ENCODE results near the gene RABGAP1.

RABGAP1 gene

GRCh38 chr9:123059472-123060220 lies 118.8 kb downstream of the RABGAP1 start:
- Histone ChIP-seq H3K4me1 (ENCODE audit: control insufficient read depth, insufficient read depth, low read length) (peaks cover 14% of the 10 kb centered on the region), H3K9me3 (ENCODE audit: control insufficient read depth, insufficient read depth, low read length) (no peaks in the 10 kb centered on the region), H3K9ac (ENCODE audit: low read depth, low read length) (no peak overlapping the region), H3K36me3 (ENCODE audit: control insufficient read depth, insufficient read depth, low read length) (no peaks in the 10 kb centered on the region), H3K4me3 (ENCODE audit: low read depth, low read length) (no peak overlapping the region), H3K27me3 (ENCODE audit: control insufficient read depth, insufficient read depth, low read length) (no peaks in the 10 kb centered on the region)

GRCh38 chr9:123061216-123061615 lies 120.4 kb downstream of the RABGAP1 start:
- peaks cover 8% of the 10 kb centered on the region for H3K4me1 ChIP-seq (ENCODE audit: control insufficient read depth, insufficient read depth, low read length)
- H3K9me3 ChIP-seq (ENCODE audit: control insufficient read depth, insufficient read depth, low read length) = no peaks in the 10 kb centered on the region
- H3K36me3 ChIP-seq (ENCODE audit: control insufficient read depth, insufficient read depth, low read length) = no peaks in the 10 kb centered on the region
- no peak overlapping the region for H3K9ac ChIP-seq (ENCODE audit: low read depth, low read length)
- H3K4me3 ChIP-seq (ENCODE audit: low read depth, low read length) = no peak overlapping the region
- no peaks in the 10 kb centered on the region for H3K27me3 ChIP-seq (ENCODE audit: control insufficient read depth, insufficient read depth, low read length)

- H3K36me3 ChIP-seq (ENCODE audit: control insufficient read depth, insufficient read depth, low read length) = peaks cover 3% of the 10 kb centered on the region
- H3K27me3 ChIP-seq (ENCODE audit: control insufficient read depth, insufficient read depth, low read length) = no peaks in the 10 kb centered on the region
- H3K4me1 ChIP-seq (ENCODE audit: control insufficient read depth, insufficient read depth, low read length) = peaks cover 8% of the 10 kb centered on the region
- H3K9ac ChIP-seq (ENCODE audit: low read depth, low read length) = no peak overlapping the region
- H3K9me3 ChIP-seq (ENCODE audit: control insufficient read depth, insufficient read depth, low read length) = no peaks in the 10 kb centered on the region
- H3K4me3 ChIP-seq (ENCODE audit: low read depth, low read length) = no peak overlapping the region
Measured at GRCh38 chr9:123062351-123063176, 121.7 kb downstream of the RABGAP1 start.

GRCh38 chr9:123063177-123063598 lies 122.4 kb downstream of the RABGAP1 start:
- H3K9me3 ChIP-seq (ENCODE audit: control insufficient read depth, insufficient read depth, low read length) = no peaks in the 10 kb centered on the region
- H3K4me1 ChIP-seq (ENCODE audit: control insufficient read depth, insufficient read depth, low read length) = peaks cover 8% of the 10 kb centered on the region
- H3K4me3 ChIP-seq (ENCODE audit: low read depth, low read length) = no peak overlapping the region
- H3K9ac ChIP-seq (ENCODE audit: low read depth, low read length) = no peak overlapping the region
- H3K36me3 ChIP-seq (ENCODE audit: control insufficient read depth, insufficient read depth, low read length) = peaks cover 3% of the 10 kb centered on the region
- no peaks in the 10 kb centered on the region for H3K27me3 ChIP-seq (ENCODE audit: control insufficient read depth, insufficient read depth, low read length)

DNA sequence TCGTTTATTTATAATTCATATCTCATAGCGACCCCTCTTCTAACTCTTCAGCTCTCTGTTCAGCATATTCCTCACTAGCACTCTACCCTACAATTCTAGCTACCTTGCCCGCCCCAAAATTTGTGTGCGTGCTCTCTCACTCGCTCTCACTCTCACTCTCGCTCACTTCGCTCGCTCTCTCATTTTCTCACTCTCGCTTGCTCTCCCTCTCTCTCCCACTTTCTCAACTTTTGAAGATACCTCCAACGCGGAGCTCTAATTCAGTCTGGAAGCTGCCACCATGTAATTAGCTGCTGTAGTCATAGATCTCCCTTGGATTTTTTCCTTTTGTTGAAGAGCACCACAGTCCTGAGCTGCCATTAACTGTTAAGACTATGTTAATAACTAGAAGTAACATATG lies 123.1 kb downstream of the RABGAP1 start:
- H3K9ac ChIP-seq (ENCODE audit: low read depth, low read length) = no peak overlapping the region
- peaks cover 8% of the 10 kb centered on the region for H3K4me1 ChIP-seq (ENCODE audit: control insufficient read depth, insufficient read depth, low read length)
- H3K36me3 ChIP-seq (ENCODE audit: control insufficient read depth, insufficient read depth, low read length) = peaks cover 3% of the 10 kb centered on the region

GRCh38 chr9:123064716-123065115 lies 123.9 kb downstream of the RABGAP1 start:
- no peaks in the 10 kb centered on the region for H3K27me3 ChIP-seq (ENCODE audit: control insufficient read depth, insufficient read depth, low read length)
- no peak overlapping the region for H3K4me3 ChIP-seq (ENCODE audit: low read depth, low read length)
- peaks cover 3% of the 10 kb centered on the region for H3K36me3 ChIP-seq (ENCODE audit: control insufficient read depth, insufficient read depth, low read length)
- no peak overlapping the region for H3K9ac ChIP-seq (ENCODE audit: low read depth, low read length)
- H3K9me3 ChIP-seq (ENCODE audit: control insufficient read depth, insufficient read depth, low read length) = no peaks in the 10 kb centered on the region
- H3K4me1 ChIP-seq (ENCODE audit: control insufficient read depth, insufficient read depth, low read length) = peaks cover 8% of the 10 kb centered on the region

More for the DNA sequence above, 123.1 kb downstream of the RABGAP1 start:
- Histone ChIP-seq H3K9me3 (ENCODE audit: control insufficient read depth, insufficient read depth, low read length) (no peaks in the 10 kb centered on the region), H3K27me3 (ENCODE audit: control insufficient read depth, insufficient read depth, low read length) (no peaks in the 10 kb centered on the region), H3K4me3 (ENCODE audit: low read depth, low read length) (no peak overlapping the region)

DNA sequence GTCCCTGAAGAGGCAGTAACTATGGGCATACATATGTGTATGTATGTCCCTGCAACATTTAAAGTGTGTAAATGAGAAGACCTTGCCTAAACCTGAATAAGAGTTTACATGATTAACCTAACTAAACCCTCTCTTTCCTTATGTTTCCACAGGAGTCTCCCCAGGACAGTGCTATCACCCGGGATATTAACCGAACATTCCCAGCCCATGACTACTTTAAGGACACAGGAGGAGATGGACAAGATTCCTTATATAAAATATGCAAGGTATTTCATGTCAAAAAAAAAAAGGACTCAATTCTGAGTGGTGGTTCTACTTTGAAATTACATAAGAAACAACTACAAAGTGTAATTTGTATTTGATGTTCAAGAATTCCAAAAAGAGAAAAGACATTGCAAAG lies 124.4 kb downstream of the RABGAP1 start:
- H3K9ac ChIP-seq (ENCODE audit: low read depth, low read length) = no peak overlapping the region
- H3K4me1 ChIP-seq (ENCODE audit: control insufficient read depth, insufficient read depth, low read length) = peaks cover 8% of the 10 kb centered on the region
- no peak overlapping the region for H3K4me3 ChIP-seq (ENCODE audit: low read depth, low read length)
- H3K36me3 ChIP-seq (ENCODE audit: control insufficient read depth, insufficient read depth, low read length) = peaks cover 3% of the 10 kb centered on the region
- H3K9me3 ChIP-seq (ENCODE audit: control insufficient read depth, insufficient read depth, low read length) = no peaks in the 10 kb centered on the region
- no peaks in the 10 kb centered on the region for H3K27me3 ChIP-seq (ENCODE audit: control insufficient read depth, insufficient read depth, low read length)

- peaks cover 3% of the 10 kb centered on the region for H3K36me3 ChIP-seq (ENCODE audit: control insufficient read depth, insufficient read depth, low read length)
- H3K9me3 ChIP-seq (ENCODE audit: control insufficient read depth, insufficient read depth, low read length) = no peaks in the 10 kb centered on the region
- H3K9ac ChIP-seq (ENCODE audit: low read depth, low read length) = no peak overlapping the region
- H3K27me3 ChIP-seq (ENCODE audit: control insufficient read depth, insufficient read depth, low read length) = no peaks in the 10 kb centered on the region
- H3K4me1 ChIP-seq (ENCODE audit: control insufficient read depth, insufficient read depth, low read length) = peaks cover 16% of the 10 kb centered on the region
- no peak overlapping the region for H3K4me3 ChIP-seq (ENCODE audit: low read depth, low read length)
Measured at GRCh38 chr9:123067136-123067535, 126.3 kb downstream of the RABGAP1 start.

GRCh38 chr9:123069010-123069481 lies 128.2 kb downstream of the RABGAP1 start:
- H3K4me3 ChIP-seq (ENCODE audit: low read depth, low read length) = no peak overlapping the region
- H3K9me3 ChIP-seq (ENCODE audit: control insufficient read depth, insufficient read depth, low read length) = no peaks in the 10 kb centered on the region
- no peaks in the 10 kb centered on the region for H3K27me3 ChIP-seq (ENCODE audit: control insufficient read depth, insufficient read depth, low read length)
- H3K4me1 ChIP-seq (ENCODE audit: control insufficient read depth, insufficient read depth, low read length) = peaks cover 29% of the 10 kb centered on the region
- peaks cover 3% of the 10 kb centered on the region for H3K36me3 ChIP-seq (ENCODE audit: control insufficient read depth, insufficient read depth, low read length)
- H3K9ac ChIP-seq (ENCODE audit: low read depth, low read length) = no peak overlapping the region

- Histone ChIP-seq H3K9me3 (ENCODE audit: control insufficient read depth, insufficient read depth, low read length) (no peaks in the 10 kb centered on the region), H3K36me3 (ENCODE audit: control insufficient read depth, insufficient read depth, low read length) (peaks cover 3% of the 10 kb centered on the region), H3K9ac (ENCODE audit: low read depth, low read length) (no peak overlapping the region), H3K27me3 (ENCODE audit: control insufficient read depth, insufficient read depth, low read length) (no peaks in the 10 kb centered on the region), H3K4me3 (ENCODE audit: low read depth, low read length) (no peak overlapping the region), H3K4me1 (ENCODE audit: control insufficient read depth, insufficient read depth, low read length) (peaks cover 30% of the 10 kb centered on the region)
Measured at GRCh38 chr9:123070198-123070597, 129.4 kb downstream of the RABGAP1 start.

- Histone ChIP-seq H3K4me3 (ENCODE audit: low read depth, low read length) (no peak overlapping the region), H3K9ac (ENCODE audit: low read depth, low read length) (no peak overlapping the region), H3K9me3 (ENCODE audit: control insufficient read depth, insufficient read depth, low read length) (no peaks in the 10 kb centered on the region), H3K27me3 (ENCODE audit: control insufficient read depth, insufficient read depth, low read length) (no peaks in the 10 kb centered on the region), H3K36me3 (ENCODE audit: control insufficient read depth, insufficient read depth, low read length) (no peaks in the 10 kb centered on the region), H3K4me1 (ENCODE audit: control insufficient read depth, insufficient read depth, low read length) (peaks cover 39% of the 10 kb centered on the region)
Measured at GRCh38 chr9:123072407-123072995, 131.7 kb downstream of the RABGAP1 start.

Data from iPS-15b (cell line).